H9 (cell line): Measurements from ENCODE around the gene PP2D1. TPM values are rescaled to one million over a fixed set of nuclear protein-coding genes. Genes with fewer than 3 reads are reported as not detected.

Source experiments
- DNase-seq: peaks from one replicate; pipeline ENCODE4 v3.0.0-alpha.2; 2017
- H2AFZ ChIP-seq: one replicate; pipeline ENCODE4 v1.6.1; 2013; ENCODE audit warnings: mild to moderate bottlenecking, low read length, control low read depth, moderate library complexity
- H2AK5ac ChIP-seq: 2 replicates; pipeline ENCODE4 v1.6.1; 2013; ENCODE audit warnings: low read length, control low read depth, mixed read lengths; ENCODE audit not compliant: insufficient read length
- H2BK120ac ChIP-seq: one replicate; pipeline ENCODE4 v1.6.1; 2013; ENCODE audit warnings: low read depth, mild to moderate bottlenecking, low read length, control low read depth, inconsistent platforms; ENCODE audit not compliant: poor library complexity, severe bottlenecking
- H2BK12ac ChIP-seq: 2 replicates; pipeline ENCODE4 v1.6.1; 2013; ENCODE audit warnings: low read length, control low read depth, mixed read lengths, low read depth; ENCODE audit not compliant: insufficient read length
- H2BK15ac ChIP-seq: 2 replicates; pipeline ENCODE4 v1.6.1; 2013; ENCODE audit warnings: low read depth, low read length, control low read depth
- H2BK20ac ChIP-seq: one replicate; pipeline ENCODE4 v1.6.1; 2013; ENCODE audit warnings: low read depth, mild to moderate bottlenecking, low read length, control low read depth, inconsistent platforms; ENCODE audit not compliant: poor library complexity, severe bottlenecking
- H2BK5ac ChIP-seq: 2 replicates; pipeline ENCODE4 v1.6.1; 2013; ENCODE audit warnings: low read length, control low read depth, mixed read lengths; ENCODE audit not compliant: insufficient read length
- H3K14ac ChIP-seq: 2 replicates; pipeline ENCODE4 v1.6.1; 2013; ENCODE audit warnings: low read length, control low read depth; ENCODE audit not compliant: insufficient read depth
- H3K18ac ChIP-seq: 2 replicates; pipeline ENCODE4 v1.6.1; 2013; ENCODE audit warnings: low read depth, mild to moderate bottlenecking, mixed read lengths, low read length, control low read depth; ENCODE audit not compliant: insufficient read length
- H3K23ac ChIP-seq: 2 replicates; pipeline ENCODE4 v1.6.1; 2013; ENCODE audit warnings: low read length, control low read depth, mixed read lengths, low read depth; ENCODE audit not compliant: insufficient read length
- H3K23me2 ChIP-seq: 2 replicates; pipeline ENCODE4 v1.6.1; 2013; ENCODE audit warnings: low read depth, mild to moderate bottlenecking, mixed read lengths, low read length, control low read depth; ENCODE audit not compliant: insufficient read length, poor library complexity, severe bottlenecking
- H3K27ac ChIP-seq: 2 replicates; pipeline ENCODE4 v1.5.1; 2013; ENCODE audit warnings: low read length, control low read depth, mixed read lengths, low read depth; ENCODE audit not compliant: insufficient read length
- H3K27me3 ChIP-seq: 2 replicates; pipeline ENCODE4 v1.6.1; 2013; ENCODE audit warnings: low read length, control low read depth, inconsistent platforms; ENCODE audit not compliant: insufficient read depth
- H3K4ac ChIP-seq: 2 replicates; pipeline ENCODE4 v1.6.1; 2013; ENCODE audit warnings: low read depth, mild to moderate bottlenecking, control low read depth, inconsistent platforms, low read length, moderate library complexity
- H3K4me1 ChIP-seq: 2 replicates; pipeline ENCODE4 v1.6.1; 2013; ENCODE audit warnings: low read length, control low read depth, inconsistent platforms; ENCODE audit not compliant: insufficient read depth
- H3K4me2 ChIP-seq: 2 replicates; pipeline ENCODE4 v1.6.1; 2013; ENCODE audit warnings: low read length, control low read depth, mixed read lengths; ENCODE audit not compliant: insufficient read length, insufficient read depth
- H3K56ac ChIP-seq: 2 replicates; pipeline ENCODE4 v1.6.1; 2013; ENCODE audit warnings: low read depth, mild to moderate bottlenecking, mixed read lengths, low read length, control low read depth; ENCODE audit not compliant: insufficient read length
- H3K79me1 ChIP-seq: 2 replicates; pipeline ENCODE4 v1.6.1; 2013; ENCODE audit warnings: low read depth, mild to moderate bottlenecking, moderate library complexity, low read length, control low read depth, inconsistent platforms; ENCODE audit not compliant: insufficient read depth, poor library complexity, severe bottlenecking
- H3K79me2 ChIP-seq: 2 replicates; pipeline ENCODE4 v1.6.1; 2013; ENCODE audit warnings: low read length, control low read depth, inconsistent platforms; ENCODE audit not compliant: insufficient read depth
- H3K9ac ChIP-seq: 2 replicates; pipeline ENCODE4 v1.6.1; 2013; ENCODE audit warnings: low read length, control low read depth, mixed read lengths; ENCODE audit not compliant: insufficient read length; ENCODE audit errors: extremely low read depth
- H3K9me3 ChIP-seq: one replicate; pipeline ENCODE4 v1.6.1; 2013; ENCODE audit warnings: low read depth, low read length, inconsistent platforms; ENCODE audit not compliant: control insufficient read depth
- H3T11ph ChIP-seq: one replicate; pipeline ENCODE4 v1.6.1; 2013; ENCODE audit warnings: mild to moderate bottlenecking, low read length, control low read depth, inconsistent platforms
- H4K20me1 ChIP-seq: one replicate; pipeline ENCODE4 v1.6.1; 2013; ENCODE audit not compliant: control insufficient read depth, insufficient read length, insufficient read depth
- H4K5ac ChIP-seq: 2 replicates; pipeline ENCODE4 v1.6.1; 2013; ENCODE audit warnings: low read depth, mild to moderate bottlenecking, mixed read lengths, low read length, control low read depth; ENCODE audit not compliant: insufficient read length
- H4K8ac ChIP-seq: replicated peaks from 2 replicates; pipeline ENCODE4 v1.6.1; 2013; ENCODE audit warnings: low read length, control low read depth, mixed read lengths, low read depth; ENCODE audit not compliant: insufficient read length
- H4K91ac ChIP-seq: 2 replicates; pipeline ENCODE4 v1.6.1; 2013; ENCODE audit warnings: low read depth, mild to moderate bottlenecking, moderate library complexity, mixed read lengths, low read length, control low read depth; ENCODE audit not compliant: insufficient read length
- H3K27ac Mint-ChIP-seq, 3 experiments: 2 replicates in 2 of 3; 3 replicates in 1 of 3; pipeline ENCODE4 v1.8.0; 2020 to 2021; ENCODE audit warnings: mixed read lengths in 3 of 3, mild to moderate bottlenecking in 1 of 3, moderate library complexity in 1 of 3
- H3K27me3 Mint-ChIP-seq: 2 replicates; pipeline ENCODE4 v1.8.0; 2021; ENCODE audit warnings: low read depth, mild to moderate bottlenecking, moderate library complexity, mixed read lengths
- H3K36me3 Mint-ChIP-seq, 3 experiments: 2 replicates in 2 of 3; 3 replicates in 1 of 3; pipeline ENCODE4 v1.8.0; 2020 to 2021; ENCODE audit warnings: low read depth in 3 of 3, mixed read lengths in 3 of 3; ENCODE audit not compliant: insufficient read depth in 1 of 3
- H3K4me1 Mint-ChIP-seq, 2 experiments: 2 replicates each; pipeline ENCODE4 v1.8.0; 2020; ENCODE audit warnings: mixed read lengths in 2 of 2
- H3K4me3 Mint-ChIP-seq, 2 experiments: 2 replicates in 1 of 2; 3 replicates in 1 of 2; pipeline ENCODE4 v1.8.0; 2020 to 2021; ENCODE audit warnings: mild to moderate bottlenecking in 2 of 2, mixed read lengths in 2 of 2, moderate library complexity in 1 of 2
- H3K9me3 Mint-ChIP-seq, 2 experiments: 2 replicates in 1 of 2; 3 replicates in 1 of 2; pipeline ENCODE4 v1.8.0; 2020; ENCODE audit warnings: mild to moderate bottlenecking in 2 of 2, mixed read lengths in 2 of 2, moderate library complexity in 1 of 2
- CTCF ChIP-seq: fragments of 200-600 bp; sonication (generic); conservative IDR thresholded peaks from 3 replicates; pipeline ENCODE4 v1.8.0; 2021; ENCODE audit warnings: antibody characterized with exemption, mild to moderate bottlenecking
- WGBS: extraction: QIAGEN DNeasy Blood & Tissue Kit; methylation state at CpG from one replicate; pipeline ENCODE4 v1.1.7; 2013; ENCODE audit warnings: missing lambda C conversion rate, low lambda C conversion rate, mixed read lengths; ENCODE audit not compliant: insufficient read length; ENCODE audit errors: extremely low coverage; 5-methylcytosine and 5-hydroxymethylcytosine counted together
- total RNA-seq: library from RNA; stranded (reverse); gene quantifications from 2 replicates; pipeline ENCODE4 v1.2.1, GENCODE V29; 2021

Gene PP2D1
- total RNA-seq, 1 experiment from 2014 or later: not detected

GRCh38 chr3:20042331-20042730 lies 30.3 kb upstream of the PP2D1 start:
- H2BK15ac ChIP-seq: no peak overlapping the region
- no peak overlapping the region for H3K14ac ChIP-seq
- no peak overlapping the region for H2AFZ ChIP-seq
- no peak overlapping the region for H2BK5ac ChIP-seq
- H3K23me2 ChIP-seq: peaks cover 12% of the 10 kb centered on the region
- H3K23ac ChIP-seq: no peak overlapping the region
- Mint-ChIP-seq H3K4me1 (peaks cover 19 to 27% of the 10 kb centered on the region in 2 experiments), H3K9me3 (no peaks in the 10 kb centered on the region), H3K36me3 (no peaks in the 10 kb centered on the region), H3K27me3 (peaks cover 17% of the 10 kb centered on the region), H3K27ac (no peak overlapping the region), H3K4me3 (no peak overlapping the region)
- H4K91ac ChIP-seq: no peak overlapping the region
- no peaks in the 10 kb centered on the region for H3K9me3 ChIP-seq
- H4K5ac ChIP-seq: no peak overlapping the region
- H3K79me2 ChIP-seq: no peaks in the 10 kb centered on the region
- H3T11ph ChIP-seq: no peak overlapping the region
- no peak overlapping the region for H2BK12ac ChIP-seq
- no peak overlapping the region for H3K9ac ChIP-seq
- no peaks in the 10 kb centered on the region for H3K4me1 ChIP-seq
- H3K4ac ChIP-seq: no peak overlapping the region
- no peaks in the 10 kb centered on the region for H4K20me1 ChIP-seq
- no peak overlapping the region for H3K4me2 ChIP-seq
- no peak for TF ChIP-seq CTCF
- no peak for DNase-seq
- H2BK120ac ChIP-seq: no peak overlapping the region
- no peak overlapping the region for H2AK5ac ChIP-seq
- H3K27ac ChIP-seq: no peak overlapping the region
- no peaks in the 10 kb centered on the region for H3K79me1 ChIP-seq
- no peak overlapping the region for H4K8ac ChIP-seq
- H2BK20ac ChIP-seq: no peak overlapping the region
- no peaks in the 10 kb centered on the region for H3K27me3 ChIP-seq
- no peak overlapping the region for H3K18ac ChIP-seq
- WGBS: no CpG with 5 or more reads among the region's 5 CpGs
- no peak overlapping the region for H3K56ac ChIP-seq
